GM12878 (cell line): Measurements from ENCODE around the gene SYNM. TPM values are rescaled to one million over a fixed set of nuclear protein-coding genes. Genes with fewer than 3 reads are reported as not detected.

Experiments used
- ATAC-seq: fragments of 200-7000 bp; cut with Tn5 transposase; 3 replicates; pipeline ENCODE4 v1.9.1; 2020; ENCODE audit warnings: mild to moderate bottlenecking, moderate library complexity
- BruUV-seq: library from RNA; stranded (reverse); fragments of 400-500 nt; replicated peaks from 2 replicates; lab custom pipeline; 2021; lab: Mats Ljungman, UMichigan
- CTCF ChIA-PET: fragments of 300-600 bp; sonication (Branson Sonifier 250); formaldehyde crosslinking; extraction: SDS; loops from one replicate; lab custom pipeline; 2021; ENCODE audit warnings: inconsistent platforms; lab: Yijun Ruan, JAX
- POLR2A ChIA-PET: fragments of 350-600 bp; formaldehyde crosslinking; extraction: SDS; loops from one replicate; lab custom pipeline; 2021; ENCODE audit warnings: inconsistent platforms; lab: Charles Lee
- RAD21 ChIA-PET: fragments of 300-600 bp; sonication (Branson Sonifier 250); formaldehyde crosslinking; loops from one replicate; lab custom pipeline; 2023; ENCODE audit warnings: antibody characterized with exemption; ENCODE audit not compliant: unreplicated experiment; lab: Charles Lee
- SMC1A ChIA-PET: fragments of 300-600 bp; sonication (Branson Sonifier 250); formaldehyde crosslinking; loops from one replicate; lab custom pipeline; 2023; ENCODE audit not compliant: unreplicated experiment, uncharacterized antibody; lab: Charles Lee
- DNase-seq: peaks from one replicate; pipeline ENCODE4 v3.0.0-alpha.2; 2011; ENCODE audit warnings: low read depth, low spot score
- FAIRE-seq: peaks from 3 replicates; lab custom pipeline; 2011; peaks lifted over from hg19 to GRCh38; lab: Jason Lieb, UNC
- H2AFZ ChIP-seq: 2 replicates; pipeline ENCODE4 v1.6.0; 2011; ENCODE audit warnings: low read depth, low read length, control low read depth; ENCODE audit not compliant: control insufficient read depth
- H3K27ac ChIP-seq: 2 replicates; pipeline ENCODE4 v1.5.1; 2011; ENCODE audit warnings: control low read depth; ENCODE audit not compliant: control insufficient read depth, insufficient read depth
- H3K27me3 ChIP-seq, 2 experiments: replicated peaks in 1 of 2; 2 replicates each; pipeline versions ENCODE4 v1.6.0 to v1.6.1; 2011; ENCODE audit warnings: low read length in 1 of 2; ENCODE audit not compliant: control insufficient read depth in 2 of 2, insufficient read depth in 2 of 2
- H3K36me3 ChIP-seq, 2 experiments: 2 replicates each; pipeline ENCODE4 v1.5.1; 2011; ENCODE audit warnings: low read length in 1 of 2; ENCODE audit not compliant: control insufficient read depth in 2 of 2, insufficient read depth in 2 of 2
- H3K4me1 ChIP-seq: 2 replicates; pipeline ENCODE4 v1.6.1; 2011; ENCODE audit warnings: mild to moderate bottlenecking, low read length, moderate library complexity, mixed read lengths; ENCODE audit not compliant: control insufficient read depth, insufficient read depth
- H3K4me2 ChIP-seq: 2 replicates; pipeline ENCODE4 v1.6.0; 2011; ENCODE audit warnings: control low read depth; ENCODE audit not compliant: control insufficient read depth, insufficient read depth
- H3K4me3 ChIP-seq: fragments of 200-600 bp; sonication (generic); 2 replicates; pipeline ENCODE4 v1.5.1; 2016
- H3K79me2 ChIP-seq: 2 replicates; pipeline ENCODE4 v1.6.0; 2011; ENCODE audit warnings: low read length; ENCODE audit not compliant: control insufficient read depth, insufficient read depth
- H3K9ac ChIP-seq: 2 replicates; pipeline ENCODE4 v1.8.0; 2011; ENCODE audit warnings: low read length, control low read depth, mixed read lengths; ENCODE audit not compliant: control insufficient read depth, insufficient read depth
- H3K9me3 ChIP-seq: replicated peaks from 3 replicates; pipeline ENCODE4 v1.5.1; 2011; ENCODE audit warnings: mild to moderate bottlenecking, low read length; ENCODE audit not compliant: control insufficient read depth, insufficient read depth
- H4K20me1 ChIP-seq: 2 replicates; pipeline ENCODE4 v1.6.0; 2011; ENCODE audit not compliant: control insufficient read depth, insufficient read depth
- CBX3 ChIP-seq: fragments of 200-600 bp; sonication (generic); IDR thresholded peaks from 2 replicates; pipeline ENCODE4 v1.6.1; 2016; ENCODE audit warnings: low read depth, borderline replicate concordance
- DPF2 ChIP-seq: fragments of 450-650 bp; IDR thresholded peaks from 2 replicates; pipeline ENCODE4 v1.6.1; 2017; ENCODE audit warnings: mild to moderate bottlenecking
- ELK1 ChIP-seq: IDR thresholded peaks from 2 replicates; pipeline ENCODE4 v1.6.1; 2012; ENCODE audit warnings: low read depth, low read length, improper control_type of control experiment
- KLF5 ChIP-seq: fragments of 450-650 bp; IDR thresholded peaks from 2 replicates; pipeline ENCODE4 v1.6.1; 2014; ENCODE audit warnings: mild to moderate bottlenecking; ENCODE audit not compliant: partially characterized antibody
- POLR2AphosphoS5 ChIP-seq: IDR thresholded peaks from 2 replicates; pipeline ENCODE4 v1.6.1; 2011; ENCODE audit warnings: mild to moderate bottlenecking, low read length, inconsistent platforms
- RB1 ChIP-seq: fragments of 450-650 bp; formaldehyde crosslinking; IDR thresholded peaks from 2 replicates; pipeline ENCODE4 v1.6.1; 2017; ENCODE audit warnings: mild to moderate bottlenecking, borderline replicate concordance
- REST ChIP-seq: IDR thresholded peaks from 2 replicates; pipeline ENCODE4 v1.6.1; 2012; ENCODE audit warnings: mild to moderate bottlenecking, low read depth, low read length
- SREBF1 ChIP-seq: IDR thresholded peaks from 2 replicates; pipeline ENCODE4 v1.6.1; 2012; ENCODE audit warnings: mild to moderate bottlenecking, low read length
- TAF1 ChIP-seq: IDR thresholded peaks from 2 replicates; pipeline ENCODE4 v1.6.1; 2011; ENCODE audit warnings: mild to moderate bottlenecking, low read depth, low read length, borderline replicate concordance
- ZBTB4 ChIP-seq: fragments of 450-650 bp; formaldehyde crosslinking; IDR thresholded peaks from 2 replicates; pipeline ENCODE4 v1.4.0; 2022; ENCODE audit warnings: mild to moderate bottlenecking, moderate library complexity
- ZNF274 ChIP-seq: IDR thresholded peaks from one replicate; pipeline ENCODE4 v1.8.0; 2011; ENCODE audit not compliant: insufficient read length, insufficient read depth
- ZNF384 ChIP-seq: IDR thresholded peaks from 2 replicates; pipeline ENCODE4 v1.6.1; 2012; ENCODE audit warnings: low read depth, mild to moderate bottlenecking, low read length, improper control_type of control experiment, borderline replicate concordance
- WGBS: methylation state at CpG from one replicate; pipeline ENCODE4 v1.1.6; 2016; ENCODE audit warnings: low lambda C conversion rate; ENCODE audit not compliant: insufficient replicate concordance, insufficient coverage; ENCODE audit errors: missing lambda C conversion rate; 5-methylcytosine and 5-hydroxymethylcytosine counted together
- in situ Hi-C: fragments of 300-500 bp; cut with MboI; formaldehyde crosslinking; loops from 9 replicates; pipeline ENCODE4 v1.14.3; 2018; ENCODE audit warnings: mixed read lengths
- intact Hi-C: fragments of 100-400 bp; cut with micrococcal nuclease; formaldehyde crosslinking; loops from one replicate; pipeline ENCODE4 v1.14.2; 2022; ENCODE audit not compliant: unreplicated experiment
- polyA plus RNA-seq, 11 experiments: library from polyadenylated mRNA; depleted of rRNA in 4 of 11; unstranded in 6 of 11; stranded (reverse) in 5 of 11; fragments of >200 nt; fragmentation: Nextera tagmentation in 4 of 11; fragmentation: Illumina TruSeq in 1 of 11; extraction: Ambion mirVana in 4 of 11; extraction: Trizol in 1 of 11; gene quantifications; 1 replicate in 1 of 11; 2 replicates in 10 of 11; pipeline versions ENCODE4 v1.2.1 to v1.2.3, GENCODE V29; 2011 to 2016; ENCODE audit warnings: inconsistent platforms in 2 of 11, missing spikeins in 2 of 11, low read depth in 1 of 11
- total RNA-seq, 4 experiments: library from RNA; depleted of rRNA in 3 of 4; stranded (reverse); fragments of >200 nt in 3 of 4; fragmentation: Illumina TruSeq in 1 of 4; extraction: Trizol in 1 of 4; gene quantifications; 2 replicates each; pipeline versions ENCODE4 v1.2.1 to v1.2.3, GENCODE V29; 2013 to 2021
- TF ChIP-seq, protein P1 (sequence below): fragments of 450-650 bp; IDR thresholded peaks from 2 replicates; pipeline ENCODE4 v1.6.1; 2014; ENCODE audit warnings: mild to moderate bottlenecking
- TF ChIP-seq, protein P2 (sequence below), 3 experiments: IDR thresholded peaks in 2 of 3; conservative IDR thresholded peaks in 1 of 3; 2 replicates each; pipeline ENCODE4 v1.5.1; 2011; ENCODE audit warnings: low read depth in 3 of 3, low read length in 3 of 3, mild to moderate bottlenecking in 3 of 3, control low read depth in 2 of 3, moderate library complexity in 2 of 3, inconsistent platforms in 1 of 3, mixed read lengths in 1 of 3; ENCODE audit not compliant: control insufficient read depth in 2 of 3, insufficient read depth in 1 of 3; ENCODE audit errors: extremely low read depth in 1 of 3

SYNM gene
- total and polyA plus RNA-seq, 10 of the 15 experiments (the other 5 are each of a cell fraction or from before 2014, with no cell fraction given), result 0.05 to 1.1 (median 0.89) TPM; not detected in 1

- ATAC-seq, result no peak
- ChIA-PET RAD21 (no interaction called here), SMC1A (interaction anchor here (1.1 kb wide), 1 partner anchor 9 kb away, joined by 3 read pairs; no protein-coding TSS in a partner anchor), CTCF (no interaction called here), POLR2A (no interaction called here)
- no peaks in the 10 kb centered on the region for H3K79me2 ChIP-seq
- DNase-seq, result no peak
- intact Hi-C loops, result no loop called here
- H3K36me3 ChIP-seq, result no peaks in the 10 kb centered on the region
- H2AFZ ChIP-seq, result no peak overlapping the region
- no peaks in the 10 kb centered on the region for H3K4me1 ChIP-seq
- BruUV-seq, result no TSS peak
- H3K9ac ChIP-seq, result no peak overlapping the region
- WGBS, result 59% methylated on average over 7 of the region's 7 CpGs
- no peak overlapping the region for H3K27ac ChIP-seq
- FAIRE-seq, result no peak
- no peak overlapping the region for H3K4me3 ChIP-seq
- no peaks in the 10 kb centered on the region for H4K20me1 ChIP-seq
- no peaks in the 10 kb centered on the region for H3K9me3 ChIP-seq
- in situ Hi-C loops, result loop anchor here (25.0 kb wide), 1 partner anchor 619 kb away; the partner anchor contains the start of gene LYSMD4
- H3K27me3 ChIP-seq, result no peaks in the 10 kb centered on the region; a peak in 1 of 4 replicates
- no peak overlapping the region for H3K4me2 ChIP-seq
- TF ChIP-seq TAF1 (no peak), REST (no peak), KLF5 (no peak), SREBF1 (no peak), ELK1 (no peak), POLR2AphosphoS5 (no peak), ZNF274 (no peak), ZBTB4 (CRISPR knock-in tag) (no peak), CBX3 (no peak), DPF2 (no peak), ZNF384 (no peak), RB1 (no peak)
- TF ChIP-seq, protein P1, sequence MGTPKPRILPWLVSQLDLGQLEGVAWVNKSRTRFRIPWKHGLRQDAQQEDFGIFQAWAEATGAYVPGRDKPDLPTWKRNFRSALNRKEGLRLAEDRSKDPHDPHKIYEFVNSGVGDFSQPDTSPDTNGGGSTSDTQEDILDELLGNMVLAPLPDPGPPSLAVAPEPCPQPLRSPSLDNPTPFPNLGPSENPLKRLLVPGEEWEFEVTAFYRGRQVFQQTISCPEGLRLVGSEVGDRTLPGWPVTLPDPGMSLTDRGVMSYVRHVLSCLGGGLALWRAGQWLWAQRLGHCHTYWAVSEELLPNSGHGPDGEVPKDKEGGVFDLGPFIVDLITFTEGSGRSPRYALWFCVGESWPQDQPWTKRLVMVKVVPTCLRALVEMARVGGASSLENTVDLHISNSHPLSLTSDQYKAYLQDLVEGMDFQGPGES, result no peak
- TF ChIP-seq, protein P2, sequence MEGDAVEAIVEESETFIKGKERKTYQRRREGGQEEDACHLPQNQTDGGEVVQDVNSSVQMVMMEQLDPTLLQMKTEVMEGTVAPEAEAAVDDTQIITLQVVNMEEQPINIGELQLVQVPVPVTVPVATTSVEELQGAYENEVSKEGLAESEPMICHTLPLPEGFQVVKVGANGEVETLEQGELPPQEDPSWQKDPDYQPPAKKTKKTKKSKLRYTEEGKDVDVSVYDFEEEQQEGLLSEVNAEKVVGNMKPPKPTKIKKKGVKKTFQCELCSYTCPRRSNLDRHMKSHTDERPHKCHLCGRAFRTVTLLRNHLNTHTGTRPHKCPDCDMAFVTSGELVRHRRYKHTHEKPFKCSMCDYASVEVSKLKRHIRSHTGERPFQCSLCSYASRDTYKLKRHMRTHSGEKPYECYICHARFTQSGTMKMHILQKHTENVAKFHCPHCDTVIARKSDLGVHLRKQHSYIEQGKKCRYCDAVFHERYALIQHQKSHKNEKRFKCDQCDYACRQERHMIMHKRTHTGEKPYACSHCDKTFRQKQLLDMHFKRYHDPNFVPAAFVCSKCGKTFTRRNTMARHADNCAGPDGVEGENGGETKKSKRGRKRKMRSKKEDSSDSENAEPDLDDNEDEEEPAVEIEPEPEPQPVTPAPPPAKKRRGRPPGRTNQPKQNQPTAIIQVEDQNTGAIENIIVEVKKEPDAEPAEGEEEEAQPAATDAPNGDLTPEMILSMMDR (IDR thresholded peaks at IDR 0.05 in 2 of 3, conservative IDR thresholded peaks at IDR 0.05 in 1 of 3; ENCODE audit: control insufficient read depth in 2 of 3, extremely low read depth in 1 of 3, insufficient read depth in 1 of 3, low read depth in 3 of 3, low read length in 3 of 3), result no peak
Measured at GRCh38 chr15:99118258-99118632, 13.4 kb downstream of the SYNM start.
